ENCODE results near the gene SH3GL3.

Gene SH3GL3

DNA sequence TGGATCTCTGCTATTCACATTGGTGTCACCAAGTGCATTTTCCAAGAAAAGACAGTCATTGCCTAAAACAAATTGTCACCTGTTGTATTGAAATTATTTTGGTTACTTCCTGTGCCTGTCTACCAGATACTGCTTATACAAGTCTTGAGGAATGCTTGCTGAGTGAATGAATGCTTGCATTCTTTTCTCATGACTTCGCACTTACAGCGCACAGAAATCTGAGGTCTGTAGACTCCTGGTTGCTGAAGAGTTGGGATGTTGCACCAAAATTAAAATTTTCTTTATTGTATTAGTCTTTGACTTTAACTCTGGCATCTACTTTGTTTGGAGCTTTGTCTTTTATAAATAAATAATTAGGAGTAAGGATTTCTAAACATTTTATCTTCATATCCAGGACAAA, 28.4 kb downstream of the SH3GL3 start:
- H3K4me2 ChIP-seq (ENCODE audit: low read length) = no peak overlapping the region
- no peak overlapping the region for H3K9ac ChIP-seq (ENCODE audit: low read length)
- H3K36me3 ChIP-seq (ENCODE audit: insufficient read depth, low read length) = no peaks in the 10 kb centered on the region
- H3K4me3 ChIP-seq (ENCODE audit: low read depth, low read length, poor library complexity, severe bottlenecking) = no peak overlapping the region
- no peaks in the 10 kb centered on the region for H3K27me3 ChIP-seq (ENCODE audit: insufficient read depth, low read length)
- no peaks in the 10 kb centered on the region for H3K9me3 ChIP-seq (ENCODE audit: low read length)
- no peaks in the 10 kb centered on the region for H3F3A ChIP-seq (ENCODE audit: insufficient read depth, low read length)
- no peaks in the 10 kb centered on the region for H4K20me1 ChIP-seq (ENCODE audit: insufficient read depth, low read length)
- no peaks in the 10 kb centered on the region for H3K9me2 ChIP-seq (ENCODE audit: low read depth, low read length)
- no peaks in the 10 kb centered on the region for H3K79me2 ChIP-seq (ENCODE audit: insufficient read depth, low read length)
- no peak overlapping the region for H2AFZ ChIP-seq (ENCODE audit: low read length)
- no peaks in the 10 kb centered on the region for H3K4me1 ChIP-seq (ENCODE audit: insufficient read depth, low read length, severe bottlenecking)
- TF ChIP-seq, protein P1, sequence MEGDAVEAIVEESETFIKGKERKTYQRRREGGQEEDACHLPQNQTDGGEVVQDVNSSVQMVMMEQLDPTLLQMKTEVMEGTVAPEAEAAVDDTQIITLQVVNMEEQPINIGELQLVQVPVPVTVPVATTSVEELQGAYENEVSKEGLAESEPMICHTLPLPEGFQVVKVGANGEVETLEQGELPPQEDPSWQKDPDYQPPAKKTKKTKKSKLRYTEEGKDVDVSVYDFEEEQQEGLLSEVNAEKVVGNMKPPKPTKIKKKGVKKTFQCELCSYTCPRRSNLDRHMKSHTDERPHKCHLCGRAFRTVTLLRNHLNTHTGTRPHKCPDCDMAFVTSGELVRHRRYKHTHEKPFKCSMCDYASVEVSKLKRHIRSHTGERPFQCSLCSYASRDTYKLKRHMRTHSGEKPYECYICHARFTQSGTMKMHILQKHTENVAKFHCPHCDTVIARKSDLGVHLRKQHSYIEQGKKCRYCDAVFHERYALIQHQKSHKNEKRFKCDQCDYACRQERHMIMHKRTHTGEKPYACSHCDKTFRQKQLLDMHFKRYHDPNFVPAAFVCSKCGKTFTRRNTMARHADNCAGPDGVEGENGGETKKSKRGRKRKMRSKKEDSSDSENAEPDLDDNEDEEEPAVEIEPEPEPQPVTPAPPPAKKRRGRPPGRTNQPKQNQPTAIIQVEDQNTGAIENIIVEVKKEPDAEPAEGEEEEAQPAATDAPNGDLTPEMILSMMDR (IDR thresholded peaks at IDR 0.05; ENCODE audit: low read length) = no peak
- TF ChIP-seq EZH2 (IDR thresholded peaks at IDR 0.05; ENCODE audit: borderline replicate concordance, low read length) = no peak
- H3K27ac ChIP-seq (ENCODE audit: low read depth, low read length, poor library complexity, severe bottlenecking) = no peak overlapping the region

DNA sequence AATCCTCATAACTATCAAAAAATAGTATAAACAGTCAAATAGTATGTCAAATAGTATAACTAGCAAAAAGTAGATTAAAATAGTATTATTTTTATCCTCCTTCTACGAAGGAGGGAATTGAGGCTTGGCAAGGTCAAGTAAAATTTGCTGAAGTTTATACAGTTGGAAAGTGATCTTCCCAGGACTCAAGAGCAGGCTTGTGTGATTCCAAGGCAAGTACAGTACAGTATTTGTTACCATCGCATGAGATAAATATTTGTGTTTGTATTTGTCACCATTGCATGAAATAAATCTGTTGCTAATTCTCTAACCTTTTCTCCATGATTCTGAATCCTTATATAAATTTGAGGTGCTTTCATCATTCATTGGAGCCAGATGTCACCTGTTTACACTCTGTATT, 28.9 kb downstream of the SH3GL3 start:
- H3K36me3 ChIP-seq (ENCODE audit: insufficient read depth, low read length) = no peaks in the 10 kb centered on the region
- H3K9ac ChIP-seq (ENCODE audit: low read length) = no peak overlapping the region
- H3F3A ChIP-seq (ENCODE audit: insufficient read depth, low read length) = no peaks in the 10 kb centered on the region
- H3K27me3 ChIP-seq (ENCODE audit: insufficient read depth, low read length) = no peaks in the 10 kb centered on the region
- no peaks in the 10 kb centered on the region for H3K79me2 ChIP-seq (ENCODE audit: insufficient read depth, low read length)
- no peak overlapping the region for H2AFZ ChIP-seq (ENCODE audit: low read length)
- no peaks in the 10 kb centered on the region for H3K4me1 ChIP-seq (ENCODE audit: insufficient read depth, low read length, severe bottlenecking)
- TF ChIP-seq EZH2 (IDR thresholded peaks at IDR 0.05; ENCODE audit: borderline replicate concordance, low read length) = no peak
- TF ChIP-seq, protein P1 (IDR thresholded peaks at IDR 0.05; ENCODE audit: low read length) = no peak
- H4K20me1 ChIP-seq (ENCODE audit: insufficient read depth, low read length) = no peaks in the 10 kb centered on the region
- no peak overlapping the region for H3K27ac ChIP-seq (ENCODE audit: low read depth, low read length, poor library complexity, severe bottlenecking)
- H3K9me2 ChIP-seq (ENCODE audit: low read depth, low read length) = no peaks in the 10 kb centered on the region
- H3K9me3 ChIP-seq (ENCODE audit: low read length) = no peaks in the 10 kb centered on the region
- no peak overlapping the region for H3K4me2 ChIP-seq (ENCODE audit: low read length)
- H3K4me3 ChIP-seq (ENCODE audit: low read depth, low read length, poor library complexity, severe bottlenecking) = no peak overlapping the region

DNA sequence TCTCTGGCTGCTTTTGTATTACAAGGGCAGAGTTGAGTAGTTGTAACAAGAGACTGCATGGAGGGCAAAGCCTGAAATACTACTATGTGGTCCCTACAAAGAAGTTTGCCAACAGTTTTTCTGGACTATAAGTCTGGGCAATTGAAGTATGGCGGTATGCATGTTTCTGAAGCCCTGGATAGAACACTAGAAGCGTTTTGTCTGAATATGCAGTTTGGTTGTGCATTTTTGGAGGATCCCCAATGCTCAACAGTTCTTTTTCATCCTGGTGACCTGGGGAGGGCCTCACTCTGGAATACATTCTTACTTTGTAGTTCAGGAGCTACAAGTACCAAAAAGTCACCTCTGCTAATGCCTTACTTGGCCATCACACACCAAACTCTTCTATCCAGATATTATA, 29.6 kb downstream of the SH3GL3 start:
- Histone ChIP-seq H3K9me3 (ENCODE audit: low read length) (no peaks in the 10 kb centered on the region), H3K36me3 (ENCODE audit: insufficient read depth, low read length) (no peaks in the 10 kb centered on the region)

More for the DNA sequence above, 29.6 kb downstream of the SH3GL3 start:
- Histone ChIP-seq H3K9me2 (ENCODE audit: low read depth, low read length) (no peaks in the 10 kb centered on the region), H3K79me2 (ENCODE audit: insufficient read depth, low read length) (no peaks in the 10 kb centered on the region), H2AFZ (ENCODE audit: low read length) (no peak overlapping the region), H3K27ac (ENCODE audit: low read depth, low read length, poor library complexity, severe bottlenecking) (no peak overlapping the region), H3K9ac (ENCODE audit: low read length) (no peak overlapping the region), H4K20me1 (ENCODE audit: insufficient read depth, low read length) (no peaks in the 10 kb centered on the region), H3K27me3 (ENCODE audit: insufficient read depth, low read length) (no peaks in the 10 kb centered on the region), H3F3A (ENCODE audit: insufficient read depth, low read length) (no peaks in the 10 kb centered on the region), H3K4me1 (ENCODE audit: insufficient read depth, low read length, severe bottlenecking) (no peaks in the 10 kb centered on the region), H3K4me2 (ENCODE audit: low read length) (no peak overlapping the region), H3K4me3 (ENCODE audit: low read depth, low read length, poor library complexity, severe bottlenecking) (no peak overlapping the region)
- TF ChIP-seq, protein P1 (IDR thresholded peaks at IDR 0.05; ENCODE audit: low read length) = no peak
- TF ChIP-seq EZH2 (IDR thresholded peaks at IDR 0.05; ENCODE audit: borderline replicate concordance, low read length) = no peak
